Upper lobe of right lung (tissue), 1 donor: Measurements from ENCODE around the gene FCRL6. TPM values are rescaled to one million over a fixed set of nuclear protein-coding genes. Genes with fewer than 3 reads are reported as not detected.
A peak's percentile ranks its signal among the peaks of the same experiment; 100 is the strongest.

Source experiments
- ATAC-seq: fragments of 200-7000 bp; cut with Tn5 transposase; one replicate; pipeline ENCODE4 v1.9.1; 2020; ENCODE audit warnings: mild to moderate bottlenecking, moderate library complexity
- DNase-seq: peaks from one replicate; pipeline ENCODE4 v3.0.0-alpha.2; 2020
- H3K27ac ChIP-seq: fragments of 200-600 bp; one replicate; pipeline ENCODE4 v1.8.0; 2022
- H3K27me3 ChIP-seq: fragments of 200-600 bp; one replicate; pipeline ENCODE4 v1.8.0; 2022; ENCODE audit warnings: mild to moderate bottlenecking
- H3K36me3 ChIP-seq: fragments of 200-600 bp; one replicate; pipeline ENCODE4 v1.8.0; 2022
- H3K4me1 ChIP-seq: fragments of 200-600 bp; one replicate; pipeline ENCODE4 v1.8.0; 2022
- H3K4me3 ChIP-seq: fragments of 200-600 bp; one replicate; pipeline ENCODE4 v1.8.0; 2022; ENCODE audit warnings: mild to moderate bottlenecking
- H3K9me3 ChIP-seq: fragments of 200-600 bp; one replicate; pipeline ENCODE4 v1.8.0; 2022
- CTCF ChIP-seq: fragments of 200-600 bp; IDR thresholded peaks from one replicate; pipeline ENCODE4 v1.8.0; 2022; ENCODE audit warnings: antibody characterized with exemption
- intact Hi-C: fragments of 100-400 bp; cut with DNase I; formaldehyde crosslinking; loops from one replicate; pipeline ENCODE4 v1.11.0; 2022
- total RNA-seq: library from RNA; stranded (reverse); fragmentation: NEBNext Ultra II Directional; extraction: Animal tissue kit (Norgen Biotek cat#: 25700); gene quantifications from one replicate; pipeline ENCODE4 v1.2.1, GENCODE V29; 2021
- donor health status: DM: no; HTN: yes; CAD: no; lungs with severe emphysema.

The FCRL6 gene
- total RNA-seq, 1 donor from 2014 or later, result 3.2 TPM

GRCh38 chr1:159843459-159843858 lies 41.3 kb downstream of the FCRL6 start:
- Histone ChIP-seq H3K4me1 (no peaks in the 10 kb centered on the region), H3K27me3 (no peaks in the 10 kb centered on the region), H3K4me3 (no peak overlapping the region), H3K36me3 (no peaks in the 10 kb centered on the region), H3K27ac (no peak overlapping the region), H3K9me3 (no peaks in the 10 kb centered on the region)
- intact Hi-C loops, result no loop called here
- ATAC-seq (no peak), DNase-seq (no peak)
- TF ChIP-seq CTCF, result no peak

DNA sequence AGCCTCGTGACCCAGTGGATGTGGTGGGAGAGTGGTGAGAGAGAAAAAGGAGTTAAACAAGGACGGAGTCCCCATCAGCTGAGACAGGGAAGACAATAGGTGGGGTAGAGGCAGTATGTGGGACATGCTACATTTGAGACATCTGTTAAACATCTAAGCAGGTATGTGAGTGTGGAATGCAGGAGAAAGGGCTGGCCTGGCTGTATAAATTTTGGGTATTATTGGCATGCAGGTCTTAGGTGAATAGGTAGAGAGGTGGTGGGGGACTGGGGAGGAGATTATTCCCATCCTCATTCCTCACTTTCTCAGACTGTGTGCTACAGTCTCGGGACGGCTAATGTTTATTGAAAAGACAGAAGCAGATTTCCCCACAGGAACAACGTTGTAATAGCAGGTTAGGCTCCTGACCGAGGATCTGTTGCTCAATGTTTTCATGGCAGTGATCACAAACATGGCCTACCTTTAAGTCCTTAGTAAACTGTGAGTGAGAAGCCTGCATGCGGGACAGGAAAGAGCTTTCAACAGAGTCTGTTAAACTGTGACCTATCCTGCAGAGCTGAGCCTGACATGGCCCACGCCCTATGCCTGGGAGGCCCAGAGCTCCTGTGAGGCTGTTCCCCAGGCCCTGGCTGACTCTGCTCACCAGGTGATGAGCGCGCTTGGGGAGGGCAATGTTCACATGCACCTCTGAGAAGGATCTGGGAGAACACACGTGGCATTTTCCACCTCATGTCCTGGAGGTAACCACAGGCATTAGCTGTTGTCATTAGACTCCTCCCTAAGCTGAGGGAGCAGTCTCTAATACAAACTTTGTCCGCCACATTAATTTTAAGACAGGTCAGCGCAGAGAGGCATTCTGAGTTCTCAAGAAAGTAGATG lies 43.8 kb downstream of the FCRL6 start:
- no peak for TF ChIP-seq CTCF
- H3K27me3 ChIP-seq, result no peaks in the 10 kb centered on the region
- no peak overlapping the region for H3K27ac ChIP-seq
- ATAC-seq (peak; percentile 35), DNase-seq (no peak)
- no peaks in the 10 kb centered on the region for H3K4me1 ChIP-seq
- H3K9me3 ChIP-seq, result no peaks in the 10 kb centered on the region
- no peaks in the 10 kb centered on the region for H3K36me3 ChIP-seq
- intact Hi-C loops, result no loop called here
- H3K4me3 ChIP-seq, result no peak overlapping the region

DNA sequence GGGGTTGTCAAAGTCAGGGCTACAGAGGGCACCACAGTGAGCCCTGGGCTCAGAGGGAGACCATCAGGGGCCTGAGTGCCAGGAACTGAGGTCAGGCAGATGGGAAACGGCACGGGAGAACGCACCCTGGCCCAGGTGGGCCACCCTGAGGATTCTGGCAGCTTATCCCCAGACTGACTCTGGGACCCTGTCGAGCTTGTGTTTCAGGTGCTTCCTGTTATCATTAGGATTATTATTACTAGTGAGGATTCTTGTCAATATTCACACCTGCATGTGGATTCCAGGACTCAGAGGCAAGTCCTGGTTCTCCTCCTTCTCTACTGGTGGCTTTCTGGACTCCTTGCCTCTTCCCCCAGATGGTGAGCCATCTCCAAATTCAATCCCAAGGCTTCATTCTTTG lies 45.1 kb downstream of the FCRL6 start:
- Histone ChIP-seq H3K9me3 (no peaks in the 10 kb centered on the region), H3K27me3 (no peaks in the 10 kb centered on the region), H3K36me3 (no peaks in the 10 kb centered on the region), H3K4me1 (no peaks in the 10 kb centered on the region), H3K27ac (no peak overlapping the region), H3K4me3 (no peak overlapping the region)
- ATAC-seq, result no peak
- TF ChIP-seq CTCF, result no peak
- intact Hi-C loops, result no loop called here
- DNase-seq, result no peak

DNA sequence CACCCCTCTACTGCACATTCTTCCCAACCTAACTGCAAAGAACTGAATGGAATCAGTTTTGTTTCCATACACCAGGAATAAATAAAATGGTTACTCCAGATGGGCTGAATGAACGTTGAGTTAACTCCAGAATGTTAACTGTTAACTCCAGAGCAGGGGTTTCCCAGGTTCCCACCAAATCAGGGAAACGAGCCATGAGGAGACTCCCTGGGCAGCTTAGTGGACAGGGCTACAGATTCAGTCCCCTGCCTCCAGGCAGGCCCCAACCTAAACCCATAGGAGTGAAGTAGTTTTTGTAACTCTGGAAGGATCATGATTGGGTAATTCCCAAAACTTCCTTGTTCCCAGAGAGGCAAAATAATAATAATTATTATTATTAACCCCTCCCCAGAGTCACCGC lies 46.2 kb downstream of the FCRL6 start:
- no peak for DNase-seq
- Histone ChIP-seq H3K4me3 (no peak overlapping the region), H3K27me3 (no peaks in the 10 kb centered on the region), H3K36me3 (no peaks in the 10 kb centered on the region), H3K4me1 (peaks cover 10% of the 10 kb centered on the region), H3K9me3 (no peaks in the 10 kb centered on the region), H3K27ac (no peak overlapping the region)
- intact Hi-C loops, result no loop called here
- no peak for TF ChIP-seq CTCF
- no peak for ATAC-seq

- Histone ChIP-seq H3K36me3 (no peaks in the 10 kb centered on the region), H3K27ac (no peak overlapping the region), H3K9me3 (no peaks in the 10 kb centered on the region), H3K4me3 (no peak overlapping the region), H3K27me3 (no peaks in the 10 kb centered on the region), H3K4me1 (peaks cover 13% of the 10 kb centered on the region)
- intact Hi-C loops, result no loop called here
- DNase-seq (no peak), ATAC-seq (no peak)
- TF ChIP-seq CTCF, result no peak
Observed at GRCh38 chr1:159849626-159850366, 47.6 kb downstream of the FCRL6 start.
